Measurements from ENCODE around the gene DNAL1. TPM values are rescaled to one million over a fixed set of nuclear protein-coding genes. Genes with fewer than 3 reads are reported as not detected.
A peak's percentile ranks its signal among the peaks of the same experiment; 100 is the strongest.

DNAL1 gene
- total RNA-seq, 2 donors from 2014 or later = 7.6 to 9.4 TPM

GRCh38 chr14:73741876-73742519 lies 97.2 kb downstream of the DNAL1 start:
- Mint-ChIP-seq H3K4me1 (ENCODE audit: low read depth in 2 of 2) (peaks cover 53 to 58% of the 10 kb centered on the region in 2 donors), H3K27me3 (no peaks in the 10 kb centered on the region), H3K27ac (peak overlapping the region; percentile 93 to 96), H3K4me3 (peak overlapping the region; percentile 91), H3K9me3 (no peaks in the 10 kb centered on the region), H3K36me3 (no peaks in the 10 kb centered on the region)
- peak; percentile 56 for DNase-seq (ENCODE audit: low spot score)
- peak; percentile 41 to 44 for ATAC-seq

GRCh38 chr14:73742520-73743238 lies 97.9 kb downstream of the DNAL1 start:
- no peaks in the 10 kb centered on the region for H3K36me3 Mint-ChIP-seq
- H3K4me3 Mint-ChIP-seq = peak overlapping the region; percentile 91
- H3K9me3 Mint-ChIP-seq = no peaks in the 10 kb centered on the region
- no peak for DNase-seq (ENCODE audit: low spot score)
- ATAC-seq = no peak
- peaks cover 58 to 62% of the 10 kb centered on the region in 2 donors for H3K4me1 Mint-ChIP-seq (ENCODE audit: low read depth in 2 of 2)
- H3K27me3 Mint-ChIP-seq = no peaks in the 10 kb centered on the region
- peak overlapping the region; percentile 93 to 96 for H3K27ac Mint-ChIP-seq

DNA sequence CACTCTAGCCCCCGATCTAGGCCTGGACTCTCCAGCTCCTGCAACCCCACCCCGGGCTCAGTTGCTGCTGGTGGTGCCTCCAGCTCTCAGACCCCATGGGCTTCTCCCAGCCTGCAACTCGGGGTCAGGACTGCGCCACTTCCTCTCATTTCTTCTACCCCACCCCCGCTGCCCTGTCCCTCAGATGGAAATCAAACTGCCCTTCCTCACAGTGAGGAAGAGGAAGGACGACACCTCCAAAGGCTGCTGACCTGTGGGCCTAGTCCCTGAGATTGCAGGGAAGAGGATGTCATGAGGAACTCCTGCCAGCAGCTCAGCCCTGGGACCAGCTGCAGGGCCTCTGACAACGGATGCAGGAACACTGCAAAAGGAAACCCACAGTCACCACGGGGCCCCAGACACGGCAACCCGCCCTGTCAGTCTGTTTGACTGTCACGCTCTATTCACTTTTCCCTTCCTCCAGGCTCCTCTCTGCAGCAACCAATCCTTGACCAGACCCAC lies 98.7 kb downstream of the DNAL1 start:
- Mint-ChIP-seq H3K27ac (peak overlapping the region; percentile 93 to 96), H3K9me3 (no peaks in the 10 kb centered on the region), H3K36me3 (no peaks in the 10 kb centered on the region), H3K4me1 (ENCODE audit: low read depth in 2 of 2) (peaks cover 66 to 70% of the 10 kb centered on the region in 2 donors), H3K4me3 (peak overlapping the region; percentile 91), H3K27me3 (no peaks in the 10 kb centered on the region)
- DNase-seq (ENCODE audit: low spot score) = peak; percentile 80
- peak; percentile 74 to 77 for ATAC-seq

DNA sequence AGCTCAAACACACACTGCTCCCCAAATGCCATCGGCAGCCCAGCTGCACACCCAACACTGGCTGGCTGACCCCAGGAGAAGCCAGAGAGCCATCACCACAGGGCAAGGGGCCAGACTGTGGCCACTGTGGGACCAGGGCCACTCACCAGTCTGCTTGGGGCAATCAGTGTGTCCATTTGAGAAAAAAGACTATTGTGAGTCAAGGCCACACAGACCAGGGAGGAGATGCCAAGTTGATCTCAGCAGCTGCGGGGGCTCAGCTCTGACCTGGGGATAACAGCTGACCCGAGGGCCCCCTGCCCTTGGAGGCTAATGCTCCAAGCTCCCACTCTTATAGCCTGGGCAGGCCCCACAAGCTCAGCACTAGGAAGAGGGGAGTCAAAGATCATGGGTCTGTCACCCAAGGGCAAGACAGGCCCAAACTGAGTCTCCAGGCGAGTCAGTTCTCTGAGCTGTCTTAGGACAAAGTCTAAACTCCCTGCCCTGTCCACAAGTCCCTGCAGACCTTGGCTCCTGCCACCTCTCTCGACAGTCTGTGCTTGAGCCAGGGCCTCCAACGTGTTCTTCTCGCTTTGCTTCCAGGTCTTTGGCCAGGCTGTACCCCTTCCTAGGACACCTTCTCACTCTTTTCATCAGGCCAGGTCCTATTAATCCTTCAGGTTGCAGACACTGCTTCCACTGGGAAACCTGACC lies 99.5 kb downstream of the DNAL1 start:
- Mint-ChIP-seq H3K27ac (peak overlapping the region; percentile 93 to 96), H3K4me3 (peak overlapping the region; percentile 91), H3K4me1 (ENCODE audit: low read depth in 2 of 2) (peaks cover 70 to 74% of the 10 kb centered on the region in 2 donors), H3K9me3 (no peaks in the 10 kb centered on the region), H3K27me3 (no peaks in the 10 kb centered on the region), H3K36me3 (no peaks in the 10 kb centered on the region)
- DNase-seq (ENCODE audit: low spot score) (no peak), ATAC-seq (no peak)

DNA sequence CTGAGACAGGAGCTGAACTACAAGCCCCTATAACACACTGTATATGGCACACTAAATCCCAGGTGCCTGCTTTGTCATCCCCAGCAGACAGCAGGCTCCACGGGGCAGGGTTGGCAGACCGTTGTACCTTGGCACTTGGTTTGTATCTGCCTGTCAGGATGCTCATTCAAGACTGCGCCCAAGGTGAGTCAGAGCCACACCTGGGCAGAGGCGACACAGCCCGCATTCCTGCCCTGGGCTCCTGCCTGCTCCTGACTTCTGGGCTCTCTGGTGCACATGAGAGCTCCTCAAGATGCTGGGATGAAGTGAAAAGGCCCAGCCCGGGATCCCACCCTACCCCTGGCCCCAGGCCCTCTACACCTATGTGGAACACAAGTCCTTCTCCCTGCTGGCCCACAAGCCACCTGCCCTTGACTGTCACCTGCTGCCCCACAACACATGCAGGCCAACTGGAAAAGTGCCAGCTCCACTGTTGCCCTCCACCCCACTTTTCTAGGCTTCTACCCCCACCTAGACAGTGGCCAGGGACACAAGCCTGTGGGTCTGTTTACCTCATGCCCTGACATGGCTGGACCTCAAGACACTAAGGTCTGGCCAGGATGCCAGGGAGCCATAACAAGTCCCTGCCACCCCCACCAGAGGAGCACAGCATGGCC lies 100.2 kb downstream of the DNAL1 start:
- no peak for DNase-seq (ENCODE audit: low spot score)
- Mint-ChIP-seq H3K9me3 (no peaks in the 10 kb centered on the region), H3K4me1 (ENCODE audit: low read depth in 2 of 2) (peaks cover 73 to 81% of the 10 kb centered on the region in 2 donors), H3K36me3 (no peaks in the 10 kb centered on the region), H3K4me3 (peak overlapping the region; percentile 91), H3K27me3 (no peaks in the 10 kb centered on the region), H3K27ac (peak overlapping the region; percentile 93 to 96)
- ATAC-seq = no peak

DNA sequence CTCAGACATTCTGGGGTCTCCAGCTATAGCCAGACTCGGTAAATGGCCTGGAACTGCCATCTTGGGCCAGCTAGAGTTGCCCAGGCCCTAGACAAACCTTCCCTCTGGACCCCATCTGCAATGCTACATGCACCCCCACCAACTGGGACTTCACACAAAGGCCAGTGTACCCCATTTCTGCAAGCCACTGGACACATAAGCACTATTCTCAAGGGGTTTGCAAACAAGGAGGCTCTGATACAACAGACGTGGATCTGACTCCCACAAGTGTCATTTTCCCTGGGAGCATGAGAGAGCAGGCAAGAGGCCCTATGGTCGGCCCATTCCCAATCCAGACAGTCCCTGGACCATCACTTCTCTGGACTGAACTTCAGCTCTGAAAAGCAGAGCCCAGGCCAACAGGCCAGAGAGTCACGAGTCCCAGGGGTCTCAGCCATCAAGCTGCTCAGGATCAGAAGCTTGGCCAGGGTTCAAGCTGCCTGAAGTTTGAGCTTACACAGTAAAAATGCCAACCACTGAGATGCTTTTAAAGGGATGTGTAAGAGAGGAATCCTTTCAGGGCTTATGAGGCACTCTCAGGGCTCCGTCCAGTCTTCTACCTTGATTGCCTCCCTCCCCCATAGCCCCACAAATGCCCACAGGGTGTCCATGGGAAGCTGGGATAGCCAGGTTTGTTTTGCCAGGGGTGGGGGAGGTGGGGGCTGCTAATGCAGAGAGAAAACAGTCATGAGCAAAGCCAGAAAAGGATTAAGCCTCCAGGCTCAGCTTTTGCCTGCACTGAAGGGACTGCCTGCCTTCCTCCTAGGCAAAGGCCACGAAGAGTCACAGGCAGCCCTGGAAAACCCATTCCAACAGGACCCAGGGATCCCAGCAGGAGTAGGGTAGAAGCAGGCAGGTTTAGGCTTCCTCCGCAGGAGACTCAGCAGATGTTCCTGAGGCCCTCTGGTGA lies 101.1 kb downstream of the DNAL1 start:
- Mint-ChIP-seq H3K36me3 (no peaks in the 10 kb centered on the region), H3K4me3 (no peak overlapping the region), H3K27me3 (no peaks in the 10 kb centered on the region), H3K4me1 (ENCODE audit: low read depth in 2 of 2) (peaks cover 72 to 90% of the 10 kb centered on the region in 2 donors), H3K9me3 (no peaks in the 10 kb centered on the region), H3K27ac (peak overlapping the region; percentile 93 to 96)
- DNase-seq (ENCODE audit: low spot score) (peak; percentile 46), ATAC-seq (no peak)

DNA sequence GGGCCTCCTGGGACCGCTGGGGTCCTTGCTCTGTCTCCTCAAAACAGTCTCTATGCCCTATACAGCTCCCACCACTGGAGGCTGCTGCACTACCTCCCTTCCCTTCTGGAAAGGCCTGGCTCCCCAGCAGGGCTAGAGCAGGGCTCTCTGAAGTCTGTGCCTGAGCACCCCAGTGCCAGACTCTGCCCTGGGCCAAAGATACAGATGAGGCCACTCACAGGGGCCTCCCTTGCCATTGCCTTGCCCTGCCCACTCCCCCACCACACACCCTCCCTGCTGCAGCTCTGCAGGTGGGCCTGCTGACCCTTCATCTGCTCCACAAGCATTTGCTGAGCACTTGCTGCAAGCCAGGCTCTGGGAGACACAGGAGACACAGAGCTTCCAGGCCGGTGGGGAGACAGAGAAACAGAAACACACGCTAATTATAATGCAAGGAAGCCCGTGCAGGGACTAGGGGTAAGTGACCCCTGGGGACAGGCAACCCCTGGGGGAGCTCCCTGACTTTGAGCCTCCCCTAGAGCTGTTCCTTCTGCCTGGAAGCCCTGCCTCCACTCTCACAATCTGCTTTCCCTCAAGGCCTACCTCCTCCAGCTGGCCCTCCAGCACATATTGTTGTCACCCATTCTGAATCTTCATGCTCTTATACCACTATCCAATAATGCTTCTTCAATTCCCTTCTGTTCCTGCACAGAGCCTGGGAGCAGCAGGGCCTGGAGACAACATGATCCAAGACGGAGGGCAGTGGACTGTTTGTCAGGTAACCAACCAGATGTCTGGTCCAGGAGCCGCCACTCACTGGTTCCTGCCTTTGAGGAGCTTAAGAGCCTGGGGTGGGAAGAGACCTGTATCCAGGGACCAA lies 102.0 kb downstream of the DNAL1 start:
- Mint-ChIP-seq H3K27me3 (no peaks in the 10 kb centered on the region), H3K4me3 (peak overlapping the region; percentile 2), H3K36me3 (no peaks in the 10 kb centered on the region), H3K4me1 (ENCODE audit: low read depth in 2 of 2) (peaks cover 71 to 89% of the 10 kb centered on the region in 2 donors), H3K27ac (peak overlapping the region in 1 of 2 donors; percentile 25), H3K9me3 (no peaks in the 10 kb centered on the region)
- peak; percentile 54 for DNase-seq (ENCODE audit: low spot score)
- no peak for ATAC-seq

- Mint-ChIP-seq H3K27ac (peak overlapping the region; percentile 53 to 93), H3K4me1 (ENCODE audit: low read depth in 2 of 2) (peaks cover 71 to 89% of the 10 kb centered on the region in 2 donors), H3K9me3 (no peaks in the 10 kb centered on the region), H3K4me3 (peak overlapping the region; percentile 13), H3K27me3 (no peaks in the 10 kb centered on the region), H3K36me3 (no peaks in the 10 kb centered on the region)
- ATAC-seq (no peak), DNase-seq (ENCODE audit: low spot score) (peak; percentile 48)
These were observed 102.8 kb downstream of the DNAL1 start for GRCh38 chr14:73747379-73748211.

DNA sequence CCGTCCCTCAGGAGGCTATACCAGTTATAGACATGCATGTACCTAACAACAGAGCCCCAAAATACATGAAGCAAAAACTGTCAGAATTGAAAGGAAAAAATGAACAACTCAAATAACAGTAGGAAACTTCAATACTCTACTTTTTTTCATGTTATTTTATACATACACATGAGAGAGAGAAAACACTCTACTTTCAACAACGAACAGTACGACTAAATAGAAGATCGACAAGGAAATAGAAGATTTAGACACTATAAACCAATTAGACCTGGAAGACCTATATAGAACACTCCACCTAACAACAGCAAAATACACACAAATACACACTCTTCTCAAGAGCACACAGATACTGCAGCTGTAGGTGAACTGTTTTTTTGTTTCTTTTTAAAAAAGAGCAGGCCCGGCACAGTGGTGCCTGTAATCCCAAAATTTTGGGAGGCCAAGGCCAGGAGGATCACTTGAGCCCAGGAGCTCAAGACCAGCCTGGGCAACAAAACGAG lies 104.1 kb downstream of the DNAL1 start:
- no peaks in the 10 kb centered on the region for H3K9me3 Mint-ChIP-seq
- H3K27me3 Mint-ChIP-seq = no peaks in the 10 kb centered on the region

GRCh38 chr14:73749706-73750530 lies 105.1 kb downstream of the DNAL1 start:
- Mint-ChIP-seq H3K27me3 (no peaks in the 10 kb centered on the region), H3K9me3 (no peaks in the 10 kb centered on the region), H3K36me3 (no peaks in the 10 kb centered on the region), H3K4me1 (ENCODE audit: low read depth in 2 of 2) (peaks cover 71 to 89% of the 10 kb centered on the region in 2 donors), H3K27ac (peak overlapping the region in 1 of 2 donors; percentile 93), H3K4me3 (peak overlapping the region; percentile 87)
- DNase-seq (ENCODE audit: low spot score) (peak; percentile 62), ATAC-seq (no peak)

More for the DNA sequence above, 104.1 kb downstream of the DNAL1 start:
- ATAC-seq = no peak
- H3K27ac Mint-ChIP-seq = peak overlapping the region; percentile 53 to 93
- peak overlapping the region; percentile 60 for H3K4me3 Mint-ChIP-seq
- peaks cover 69 to 89% of the 10 kb centered on the region in 2 donors for H3K4me1 Mint-ChIP-seq (ENCODE audit: low read depth in 2 of 2)
- no peak for DNase-seq (ENCODE audit: low spot score)
- H3K36me3 Mint-ChIP-seq = no peaks in the 10 kb centered on the region

Data from natural killer cell treated with Interleukin-12 subunit alpha and Interleukin-12 subunit beta and Interleukin-15 and Interleukin-18, amount 100 ng/mL, for 72 hours (primary cell).